Femur (tissue), 1 donor: Measurements from ENCODE around the gene PITPNC1.
"Not testable (repeated sequence)": the region's sequence is repeated elsewhere in the genome, so short reads cannot be mapped to it uniquely, and the experiment has no call there.

Experiments
- DNase-seq: peaks from one replicate; pipeline ENCODE4 v3.0.0-alpha.2; 2017

PITPNC1 gene

DNA sequence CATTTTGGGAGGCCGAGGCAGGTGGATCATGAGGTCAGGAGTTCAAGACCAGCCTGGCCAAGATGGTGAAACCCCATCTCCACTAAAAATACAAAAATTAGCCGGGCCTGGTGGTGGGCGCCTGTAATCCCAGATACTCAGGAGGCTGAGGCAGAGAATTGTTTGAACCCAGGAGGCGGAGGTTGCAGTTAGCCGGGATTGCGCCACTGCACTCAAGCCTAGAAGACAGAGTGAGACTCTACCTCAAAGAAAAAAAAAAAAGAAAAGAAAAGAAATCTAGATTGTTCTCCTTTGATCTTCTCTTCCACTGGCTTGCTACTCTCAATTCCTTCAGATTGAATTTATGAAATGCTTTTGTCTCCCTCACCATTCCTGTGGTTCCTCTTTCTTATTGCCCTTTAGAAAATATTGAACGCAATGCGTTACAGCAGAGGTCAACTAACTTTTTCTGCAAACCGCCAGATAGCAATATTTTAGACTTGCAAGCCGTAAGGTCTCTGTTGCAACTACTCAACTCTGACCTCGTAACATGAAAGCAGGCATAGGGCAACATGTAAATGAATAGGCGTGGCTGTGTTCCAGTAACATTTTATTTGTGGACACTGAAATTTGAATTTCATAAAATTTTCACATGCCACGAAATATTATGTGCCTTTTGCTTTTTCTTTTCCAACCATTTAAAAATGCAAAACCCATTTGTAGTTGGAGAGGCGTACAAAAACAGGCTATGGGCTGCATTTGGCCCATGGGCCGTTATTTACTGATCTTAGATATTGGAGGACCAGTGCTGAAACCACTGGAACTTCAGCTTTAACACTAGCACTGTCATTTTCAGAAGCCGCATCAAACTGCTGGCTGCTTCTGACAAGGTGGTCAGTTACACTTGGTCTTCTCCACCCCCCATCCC lies 24.8 kb downstream of the PITPNC1 start:
- DNase-seq = no peak

DNA sequence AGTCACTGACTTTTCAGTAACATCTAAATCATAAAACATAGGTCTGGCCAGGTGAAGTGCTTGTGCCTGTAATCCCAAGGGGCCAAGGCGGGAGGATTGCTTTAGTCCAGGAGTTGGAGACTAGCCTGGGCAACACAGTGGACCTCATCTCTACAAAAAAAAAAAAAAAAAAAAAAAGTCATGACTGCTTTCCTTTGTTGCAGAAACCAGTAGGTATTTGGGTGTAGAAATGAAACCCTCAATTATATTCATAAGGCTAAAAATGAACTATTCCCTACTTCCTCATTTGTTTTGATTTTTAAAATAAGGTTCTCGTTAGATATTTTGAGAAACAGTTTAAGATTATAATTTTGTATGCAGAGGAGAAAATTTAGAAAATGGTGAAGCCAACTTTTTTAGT lies 26.0 kb downstream of the PITPNC1 start:
- DNase-seq = no peak

DNA sequence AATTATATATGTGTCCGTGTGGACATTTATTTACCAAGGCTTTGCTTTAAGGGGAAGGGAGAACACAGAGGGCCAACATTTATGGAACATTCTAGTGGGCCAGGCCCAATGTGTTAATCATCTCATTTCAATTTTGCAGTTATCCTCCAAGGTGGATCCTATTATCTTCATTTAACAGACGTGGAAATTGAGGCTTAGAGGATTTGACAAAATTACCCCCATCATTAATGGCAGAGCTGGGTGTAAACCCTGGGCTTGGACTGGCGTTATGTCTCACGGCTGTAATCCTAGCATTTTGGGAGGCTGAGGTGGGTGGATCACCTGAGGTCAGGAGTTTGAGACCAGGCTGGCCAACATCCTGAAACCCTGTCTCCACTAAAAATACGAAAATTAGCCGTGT lies 26.4 kb downstream of the PITPNC1 start:
- no peak for DNase-seq

DNA sequence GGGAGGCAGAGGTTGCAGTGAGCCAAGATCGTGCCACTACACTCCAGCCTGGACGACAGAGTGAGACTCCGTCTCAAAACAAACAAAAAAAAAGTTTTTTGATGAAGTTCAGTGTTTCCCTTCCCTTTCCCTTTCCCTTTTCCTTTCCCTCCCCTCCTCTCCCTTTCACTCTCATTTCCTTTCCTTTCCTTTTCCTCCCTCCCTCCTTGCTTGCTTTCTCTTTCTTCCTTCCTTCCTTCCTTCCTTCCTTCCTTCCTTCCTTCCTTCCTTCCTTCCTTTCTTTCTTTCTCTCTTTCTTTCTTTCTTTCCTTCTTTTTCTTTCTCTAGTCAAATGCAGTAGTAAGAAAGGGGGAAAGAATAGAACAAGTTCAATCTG lies 31.4 kb downstream of the PITPNC1 start:
- not testable (repeated sequence) for DNase-seq

DNA sequence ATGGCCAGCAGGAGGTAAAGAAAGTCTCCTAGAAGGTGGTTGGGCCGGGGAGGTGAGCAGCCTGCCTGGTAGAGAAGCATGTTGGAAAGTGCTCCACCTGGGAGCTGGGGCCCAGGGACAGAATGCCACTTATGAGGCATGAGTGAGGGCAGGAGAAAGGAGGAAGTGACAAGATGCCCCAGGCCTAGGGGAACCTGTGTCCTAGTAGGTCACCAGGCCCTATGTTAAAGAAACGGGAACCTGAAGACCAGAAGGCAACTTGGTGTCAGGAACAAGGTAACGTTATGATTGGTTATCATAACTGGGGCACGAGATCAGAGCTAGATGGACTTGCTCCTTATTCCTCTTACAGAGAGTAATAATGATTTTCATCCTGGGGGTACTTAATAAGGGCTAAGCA lies 34.3 kb downstream of the PITPNC1 start:
- no peak for DNase-seq

DNA sequence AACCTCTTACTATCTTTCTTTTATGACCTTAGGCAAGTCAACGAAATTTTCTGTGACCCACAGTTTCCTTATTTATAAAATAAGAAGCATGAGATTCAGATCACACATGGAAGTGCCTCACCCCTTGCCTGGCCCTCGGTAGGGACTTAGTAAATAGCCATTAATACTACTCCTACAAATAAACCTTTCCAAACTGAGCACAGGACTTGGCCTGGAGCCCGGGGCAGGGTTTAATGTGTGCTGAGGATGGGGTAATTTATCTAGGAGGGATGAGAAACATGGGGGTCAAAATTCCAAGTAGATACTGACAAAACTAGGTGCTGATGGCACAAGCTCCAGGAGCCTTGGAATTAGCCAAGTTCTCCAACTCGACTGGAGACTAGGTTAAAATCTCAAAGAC lies 35.0 kb downstream of the PITPNC1 start:
- DNase-seq = no peak

DNA sequence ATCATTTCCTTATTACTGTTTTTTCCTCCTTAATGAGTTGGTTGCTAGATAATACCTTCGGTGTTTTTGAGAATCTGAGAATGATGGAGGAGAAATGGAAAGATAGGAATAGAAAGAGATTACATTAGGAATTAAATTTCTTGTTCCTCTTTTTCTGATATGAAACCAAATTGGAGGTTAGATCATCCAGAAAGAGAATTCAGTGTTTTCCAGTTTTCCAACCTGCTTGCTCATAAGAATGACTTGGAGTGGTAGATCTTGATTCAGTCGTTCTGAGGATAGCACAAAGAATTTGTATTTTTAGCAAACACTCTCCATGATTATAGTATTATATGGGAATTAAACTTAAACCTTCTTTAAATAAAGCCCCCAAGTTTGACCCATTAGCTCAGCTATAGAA lies 35.9 kb downstream of the PITPNC1 start:
- no peak for DNase-seq

DNA sequence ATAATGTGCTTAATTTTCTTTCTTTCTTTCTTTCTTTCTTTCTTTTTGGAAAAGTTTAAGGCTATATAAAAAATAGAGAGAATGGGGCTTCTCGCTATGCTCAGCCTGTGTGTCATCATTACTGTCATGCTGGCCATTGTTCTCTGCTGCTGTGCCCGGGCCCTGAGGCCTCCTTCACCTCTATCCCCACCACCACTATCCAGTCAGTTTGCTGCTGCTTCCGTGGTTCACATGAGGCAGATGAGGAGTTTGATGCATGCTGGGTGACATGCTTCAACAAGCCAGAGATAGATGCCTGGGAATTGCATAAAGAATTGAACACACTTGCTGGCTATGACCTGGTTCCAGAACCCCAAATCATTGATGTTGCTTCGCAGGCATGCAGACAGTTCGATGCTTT lies 36.3 kb downstream of the PITPNC1 start:
- no peak for DNase-seq

DNA sequence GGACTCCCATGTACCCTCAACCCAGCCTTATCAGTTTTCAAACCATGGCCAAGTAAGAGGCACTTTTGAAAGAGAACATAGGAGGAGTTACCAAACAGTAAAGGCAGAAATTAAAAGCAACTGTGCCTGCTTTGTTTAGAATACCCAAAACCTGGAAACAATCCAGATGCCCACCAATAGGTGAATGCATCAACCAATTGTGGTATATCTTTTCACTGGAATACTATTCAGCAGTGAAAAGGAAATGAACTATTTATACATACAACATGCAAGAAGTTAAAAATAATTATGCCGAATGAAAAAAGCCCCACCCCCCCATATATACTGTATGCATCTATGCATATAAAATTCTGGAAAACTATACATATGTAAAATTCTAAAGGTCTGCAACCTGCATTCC lies 37.0 kb downstream of the PITPNC1 start:
- no peak for DNase-seq

DNA sequence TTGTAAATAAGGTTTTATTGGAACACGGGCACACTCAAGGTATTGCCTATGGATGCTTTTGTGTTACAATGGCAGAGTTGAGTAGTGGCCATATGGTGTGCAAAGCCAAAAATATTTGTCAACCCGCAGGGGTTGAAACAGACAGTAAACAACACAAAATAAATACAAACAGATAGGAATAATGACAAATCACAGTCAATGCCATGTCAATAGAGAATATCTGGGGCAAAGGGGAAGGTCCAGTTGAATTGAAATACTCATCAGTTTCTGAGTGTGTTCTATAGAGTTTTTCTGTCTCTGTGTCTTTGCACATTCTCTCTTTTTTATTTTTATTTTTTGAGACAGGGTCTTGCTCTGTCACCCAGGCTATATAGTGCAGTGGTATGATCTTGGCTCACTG lies 37.5 kb downstream of the PITPNC1 start:
- no peak for DNase-seq

DNA sequence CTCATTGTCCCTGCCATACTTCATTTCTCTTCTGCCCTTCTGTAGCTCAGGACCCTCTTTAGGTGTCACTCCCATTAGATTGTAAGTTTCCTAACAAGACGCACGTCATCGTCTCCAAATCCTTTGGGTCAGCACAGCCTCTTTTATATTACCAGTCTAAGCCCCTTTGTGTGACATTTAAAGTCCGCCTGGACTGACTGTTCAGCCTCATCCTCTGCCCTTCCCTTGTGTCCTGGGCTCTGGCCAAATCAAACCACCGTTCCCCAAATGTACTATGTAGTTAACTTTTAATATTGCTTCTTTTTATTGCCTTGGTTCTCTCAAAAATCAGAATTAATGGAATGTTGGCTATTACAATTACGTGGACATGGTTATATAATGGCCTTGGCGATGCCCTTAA lies 38.2 kb downstream of the PITPNC1 start:
- no peak for DNase-seq

DNA sequence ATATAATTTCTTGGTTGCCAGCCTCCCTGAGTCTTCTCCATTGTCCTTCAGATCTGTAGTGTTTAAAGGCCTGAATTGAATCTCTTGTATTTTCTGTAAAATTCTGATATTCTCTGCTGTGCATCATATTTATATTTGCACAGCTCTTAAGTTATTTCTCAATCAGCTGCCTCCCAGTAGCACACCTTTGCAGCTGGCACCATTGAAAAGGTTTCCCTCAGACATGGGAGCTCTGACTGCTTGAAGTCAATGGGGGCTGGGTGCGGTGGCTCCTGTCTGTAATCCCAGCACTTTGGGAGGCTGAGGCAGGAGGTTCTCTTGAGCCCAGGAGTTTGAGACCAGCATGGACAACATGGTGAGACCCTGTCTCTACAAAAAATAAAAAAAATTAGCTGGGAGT lies 40.4 kb downstream of the PITPNC1 start:
- DNase-seq = no peak

DNA sequence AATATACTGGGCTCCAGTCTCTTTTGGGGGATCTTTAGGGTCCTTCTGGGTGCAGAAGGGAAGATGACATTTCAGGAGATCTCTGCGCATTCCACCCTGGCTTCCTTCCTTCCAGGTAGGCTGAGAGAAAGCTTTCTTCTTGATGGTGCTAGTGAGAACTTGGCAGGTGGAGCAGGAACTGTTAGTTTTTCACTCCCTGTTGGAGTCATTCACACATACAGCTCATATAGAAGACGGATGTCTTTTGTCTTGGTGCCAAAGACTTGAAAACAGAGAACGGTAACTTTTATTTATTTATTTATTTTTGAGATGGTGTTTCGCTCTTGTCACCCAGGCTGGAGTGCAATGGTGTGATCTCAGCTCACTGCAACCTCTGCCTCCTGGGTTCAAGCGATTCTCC lies 43.9 kb downstream of the PITPNC1 start:
- DNase-seq = no peak

DNA sequence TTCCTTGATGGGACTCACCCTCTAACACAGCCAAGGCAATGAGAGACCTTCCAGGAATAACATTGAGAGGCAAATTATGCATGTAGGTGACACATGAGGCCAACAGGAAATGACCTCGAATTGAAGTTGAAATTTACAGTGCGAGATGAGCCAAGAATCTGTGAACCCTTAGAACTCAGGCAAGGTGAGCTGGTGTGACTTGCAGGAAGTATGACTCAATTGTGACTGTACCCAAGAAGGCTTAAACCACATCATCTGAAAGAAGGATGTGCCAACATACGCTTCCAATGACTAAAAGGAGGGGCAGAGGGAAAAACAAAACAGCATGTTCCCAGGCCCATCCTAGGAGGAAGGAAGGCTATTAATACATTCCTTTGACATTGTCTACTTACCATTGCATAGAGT lies 44.8 kb downstream of the PITPNC1 start:
- peak; percentile 24 for DNase-seq

DNA sequence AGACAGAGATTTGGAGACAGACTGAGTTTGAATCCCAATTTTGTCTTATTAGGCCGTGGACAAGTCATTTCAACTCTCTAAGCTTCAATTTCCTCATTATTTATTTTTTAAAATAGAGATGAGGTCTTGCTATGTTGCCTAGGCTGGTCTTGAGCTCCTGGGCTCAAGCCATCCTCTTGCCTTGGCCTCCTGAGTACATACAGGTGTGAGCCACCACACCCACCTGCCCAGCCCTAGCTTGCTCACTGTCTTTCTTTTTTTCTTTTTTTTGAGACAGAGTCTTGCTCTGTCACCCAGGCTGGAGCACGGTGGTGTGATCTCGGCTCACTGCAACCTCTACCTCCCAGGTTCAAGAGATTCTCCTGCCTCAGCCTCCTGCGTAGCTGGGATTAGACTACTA lies 45.2 kb downstream of the PITPNC1 start:
- DNase-seq = not testable (repeated sequence)

DNA sequence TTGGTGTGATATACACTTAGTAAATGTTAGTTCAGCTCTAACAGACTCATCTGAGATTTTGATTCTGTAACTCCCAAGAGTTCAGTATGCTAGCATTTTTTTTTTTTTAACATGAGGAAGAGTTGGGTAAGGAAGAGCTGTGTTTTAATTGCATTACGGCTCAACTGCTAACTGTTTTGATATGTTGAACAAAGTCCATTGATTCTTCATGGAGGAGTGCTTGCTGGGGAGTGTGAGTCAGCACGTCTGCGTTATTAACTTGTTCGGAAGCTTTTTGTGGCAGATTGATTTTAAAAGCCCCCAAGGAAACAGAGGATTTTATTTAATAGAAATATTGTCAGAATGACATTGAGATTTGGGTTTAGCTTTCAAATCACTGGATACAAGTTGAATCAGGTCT lies 45.8 kb downstream of the PITPNC1 start:
- no peak for DNase-seq

DNA sequence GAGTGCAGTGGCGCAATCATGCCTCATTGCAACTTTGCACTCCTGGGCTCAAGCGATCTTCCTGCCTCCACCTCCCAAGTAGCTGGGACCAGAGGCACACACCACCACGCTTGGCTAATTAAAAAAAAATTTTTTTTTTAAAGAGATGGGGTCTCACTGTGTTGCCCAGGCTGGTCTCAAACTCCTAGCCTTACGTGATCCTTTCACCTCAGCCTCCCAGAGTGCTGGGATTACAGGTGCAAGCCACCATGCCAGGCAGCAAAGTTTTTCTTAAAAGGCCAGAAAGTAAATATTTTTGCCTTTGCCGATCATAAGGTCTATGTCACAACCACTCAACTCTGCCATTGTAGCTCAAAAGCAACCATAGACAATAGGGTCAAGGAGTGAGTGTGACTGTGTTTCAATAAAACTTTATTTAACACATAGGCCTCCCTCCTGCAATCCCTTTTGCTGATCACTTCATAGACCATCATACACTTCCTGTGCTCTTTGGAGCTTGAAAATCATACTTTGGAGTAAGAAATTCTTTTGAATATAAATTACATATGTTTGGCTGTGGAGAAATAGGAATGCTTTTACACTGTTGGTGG lies 48.6 kb downstream of the PITPNC1 start:
- no peak for DNase-seq

DNA sequence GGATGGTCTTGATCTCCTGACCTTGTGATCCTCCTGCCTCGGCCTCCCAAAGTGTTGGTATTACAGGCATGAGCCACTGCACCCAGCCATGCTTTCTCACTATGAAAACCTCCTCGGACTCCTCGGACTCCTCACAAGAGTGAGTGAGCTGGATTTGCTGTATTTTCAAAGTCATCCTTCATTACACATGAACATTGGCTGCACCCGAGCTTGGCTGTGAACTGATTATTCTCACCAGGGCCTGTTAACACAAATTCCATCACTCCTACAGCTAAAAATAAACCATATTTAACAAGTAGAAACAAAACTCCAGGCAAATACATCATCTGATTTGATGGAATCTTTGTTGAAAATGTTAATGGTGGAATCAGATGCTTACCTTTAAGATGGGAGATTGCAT lies 50.3 kb downstream of the PITPNC1 start:
- no peak for DNase-seq

DNA sequence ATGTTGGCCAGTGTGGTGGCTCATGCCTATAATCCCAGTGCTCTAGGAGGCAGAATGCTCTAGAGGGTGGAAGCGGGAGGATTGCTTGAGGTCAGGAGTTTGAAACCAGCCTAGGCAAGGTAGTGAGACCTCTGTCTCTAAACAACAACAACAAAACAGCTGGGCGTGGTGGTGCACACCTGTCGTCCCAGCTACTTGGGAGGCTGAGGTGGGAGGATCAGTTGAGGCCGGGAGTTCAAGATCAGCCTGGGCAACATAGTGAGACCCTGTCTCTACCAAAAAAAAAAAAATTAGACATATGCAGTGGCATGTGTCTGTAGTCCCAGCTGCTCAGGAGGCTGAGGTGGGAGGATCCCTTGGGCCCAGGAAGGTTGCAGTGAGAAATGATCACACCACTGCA lies 53.4 kb downstream of the PITPNC1 start:
- not testable (repeated sequence) for DNase-seq

DNA sequence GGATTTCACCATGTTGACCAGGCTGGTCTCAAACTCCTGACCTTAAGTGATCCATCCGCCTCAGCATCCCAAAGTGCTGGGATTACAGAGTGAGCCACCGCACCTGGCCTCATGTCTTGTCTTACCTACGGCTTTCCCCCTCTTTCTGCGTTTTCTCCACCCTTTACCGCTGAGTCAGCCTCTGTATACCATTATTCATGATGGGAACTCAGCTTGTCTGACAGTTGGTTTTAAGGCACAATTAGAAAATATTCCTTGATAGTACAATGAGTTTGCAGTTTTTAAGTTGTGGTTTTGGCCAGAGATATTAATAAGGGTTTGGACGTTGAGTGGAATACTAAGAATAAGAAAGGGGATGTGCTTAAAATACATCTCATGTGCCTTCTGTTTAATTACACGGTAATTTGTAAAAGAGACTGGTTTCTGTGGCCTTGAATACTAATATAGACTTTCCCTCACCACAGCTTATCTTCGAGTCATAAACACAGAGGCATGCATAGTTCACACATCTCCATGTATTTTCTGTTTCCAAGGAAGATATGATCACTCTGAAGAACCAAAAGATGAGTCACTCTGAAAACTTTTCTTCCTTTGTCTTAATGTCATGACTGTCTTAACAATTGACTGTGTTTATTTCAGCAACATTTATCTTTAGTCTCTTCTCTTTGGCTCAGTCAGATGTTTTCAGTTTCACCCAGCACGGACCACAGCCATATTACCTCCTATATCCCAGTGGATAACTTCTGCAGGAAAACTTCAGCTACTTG lies 54.4 kb downstream of the PITPNC1 start:
- no peak for DNase-seq

DNA sequence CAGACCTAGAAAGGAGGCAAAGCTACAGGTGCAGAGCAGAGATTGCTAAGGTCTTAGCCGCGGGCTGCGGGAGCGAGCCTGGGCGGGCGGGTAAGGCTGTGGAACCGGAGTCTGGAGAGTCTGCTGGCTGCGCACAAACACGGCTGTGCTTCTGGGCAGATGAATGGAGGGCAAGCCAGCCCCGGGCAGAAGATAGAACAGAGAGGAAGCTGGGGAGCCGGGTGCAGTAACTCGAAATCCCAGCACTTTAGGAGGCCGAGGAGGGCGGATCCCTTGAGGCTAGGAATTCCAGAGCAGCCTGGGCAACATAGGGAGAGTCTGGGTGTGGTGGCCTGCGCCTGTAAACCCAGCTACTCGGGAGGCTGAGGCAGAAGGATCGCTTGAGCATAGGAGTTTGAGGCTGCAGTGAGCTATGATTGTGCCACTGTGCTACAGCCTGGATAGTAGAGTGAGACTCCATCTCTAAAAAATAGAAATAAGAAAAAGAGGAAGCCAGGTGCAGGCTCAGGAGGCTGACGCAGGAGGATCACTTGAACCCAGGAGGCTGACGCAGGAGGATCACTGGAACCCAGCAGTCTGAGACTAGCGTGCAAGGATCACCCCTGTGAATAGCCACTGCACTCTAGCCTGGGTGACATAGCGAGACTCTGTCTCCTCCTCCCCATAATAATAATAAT lies 56.3 kb downstream of the PITPNC1 start:
- DNase-seq = no peak

DNA sequence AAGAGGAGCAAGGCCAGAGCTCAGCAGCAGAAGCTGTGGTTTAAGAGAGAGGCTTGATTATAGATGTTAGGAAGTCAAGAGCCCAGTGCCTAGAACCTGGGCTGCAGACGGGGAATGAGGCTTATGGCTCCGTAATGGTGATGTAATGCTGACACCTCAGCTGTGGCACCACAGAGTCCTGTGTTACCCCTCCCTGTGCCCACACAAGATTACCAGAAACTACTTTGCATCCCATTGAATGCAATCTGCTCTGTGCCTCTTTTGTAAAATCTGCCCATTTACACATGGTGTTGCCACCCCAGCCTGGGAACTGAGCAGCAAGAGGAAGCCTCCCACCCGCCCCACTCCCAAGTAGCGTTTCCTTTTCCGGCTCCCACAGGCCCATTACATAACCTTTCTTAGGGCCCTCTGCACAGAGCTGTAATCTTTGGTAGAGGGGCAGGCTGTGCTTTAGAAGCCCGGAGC lies 57.0 kb downstream of the PITPNC1 start:
- DNase-seq = peak; percentile 41

DNA sequence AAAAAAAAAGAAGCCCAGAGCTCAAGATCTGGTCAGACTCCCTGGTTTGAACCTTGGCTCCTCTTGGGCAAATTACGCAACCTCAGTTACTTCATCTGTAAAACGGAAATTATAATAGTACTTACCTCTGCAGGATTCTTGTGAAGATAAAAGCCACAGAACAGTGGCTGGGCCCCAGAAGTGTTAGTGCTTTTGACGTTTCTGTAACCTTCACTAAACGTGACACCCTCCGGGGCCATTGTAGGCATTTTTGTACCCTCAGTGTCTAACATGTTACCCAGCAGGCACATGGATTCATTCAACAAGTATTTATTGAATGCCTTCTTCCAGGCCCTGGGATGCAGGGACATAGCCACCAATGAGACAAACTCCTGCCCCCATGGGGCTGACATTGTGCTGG lies 58.0 kb downstream of the PITPNC1 start:
- no peak for DNase-seq
